NCI-H524 (cell line): ENCODE results near the gene TRPC4AP.

ENCODE experiments used
- DNase-seq, 2 experiments: peaks; one replicate each; lab custom pipeline; 2025; lab: John Stamatoyannopoulos, UW

TRPC4AP gene

DNA sequence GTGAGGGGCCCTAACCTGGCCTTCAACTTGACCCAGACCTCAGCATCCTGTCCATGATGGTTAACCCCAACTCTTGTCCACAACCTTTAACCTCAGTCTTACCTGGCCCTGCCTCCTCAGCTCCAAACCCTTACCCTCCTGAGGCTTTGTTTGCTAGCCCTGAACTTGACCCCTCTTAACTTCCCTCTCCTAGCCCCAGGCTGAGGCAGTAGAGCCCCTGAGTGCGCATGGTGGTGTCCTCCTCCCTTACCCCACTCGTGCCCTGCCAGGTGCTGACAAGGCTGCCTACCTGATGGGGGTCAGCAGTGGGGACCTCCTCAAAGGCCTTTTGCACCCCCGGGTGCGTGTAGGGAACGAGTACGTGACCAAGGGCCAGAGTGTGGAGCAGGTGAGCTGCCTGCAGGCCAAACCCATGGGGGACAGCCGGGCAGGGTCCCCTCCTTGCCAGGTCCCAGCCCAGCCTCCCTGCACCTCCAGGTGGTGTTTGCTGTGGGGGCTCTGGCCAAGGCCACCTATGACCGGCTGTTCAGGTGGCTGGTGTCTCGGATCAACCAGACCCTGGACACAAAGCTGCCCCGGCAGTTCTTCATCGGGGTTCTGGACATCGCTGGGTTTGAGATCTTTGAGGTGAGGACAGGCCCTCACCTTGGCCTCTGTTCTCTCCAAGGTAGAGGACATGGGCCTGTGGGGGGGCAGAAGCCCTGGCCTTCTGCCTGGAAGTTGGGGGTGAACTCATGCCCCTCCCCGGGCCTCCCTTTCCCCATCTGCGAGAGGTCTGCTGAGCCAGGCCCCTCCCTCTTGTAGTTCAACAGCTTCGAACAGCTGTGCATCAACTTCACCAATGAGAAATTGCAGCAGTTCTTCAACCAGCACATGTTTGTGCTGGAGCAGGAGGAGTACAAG lies 105.1 kb downstream of the TRPC4AP start:
- peak in 1 of 2 experiments; percentile 36 for DNase-seq

DNA sequence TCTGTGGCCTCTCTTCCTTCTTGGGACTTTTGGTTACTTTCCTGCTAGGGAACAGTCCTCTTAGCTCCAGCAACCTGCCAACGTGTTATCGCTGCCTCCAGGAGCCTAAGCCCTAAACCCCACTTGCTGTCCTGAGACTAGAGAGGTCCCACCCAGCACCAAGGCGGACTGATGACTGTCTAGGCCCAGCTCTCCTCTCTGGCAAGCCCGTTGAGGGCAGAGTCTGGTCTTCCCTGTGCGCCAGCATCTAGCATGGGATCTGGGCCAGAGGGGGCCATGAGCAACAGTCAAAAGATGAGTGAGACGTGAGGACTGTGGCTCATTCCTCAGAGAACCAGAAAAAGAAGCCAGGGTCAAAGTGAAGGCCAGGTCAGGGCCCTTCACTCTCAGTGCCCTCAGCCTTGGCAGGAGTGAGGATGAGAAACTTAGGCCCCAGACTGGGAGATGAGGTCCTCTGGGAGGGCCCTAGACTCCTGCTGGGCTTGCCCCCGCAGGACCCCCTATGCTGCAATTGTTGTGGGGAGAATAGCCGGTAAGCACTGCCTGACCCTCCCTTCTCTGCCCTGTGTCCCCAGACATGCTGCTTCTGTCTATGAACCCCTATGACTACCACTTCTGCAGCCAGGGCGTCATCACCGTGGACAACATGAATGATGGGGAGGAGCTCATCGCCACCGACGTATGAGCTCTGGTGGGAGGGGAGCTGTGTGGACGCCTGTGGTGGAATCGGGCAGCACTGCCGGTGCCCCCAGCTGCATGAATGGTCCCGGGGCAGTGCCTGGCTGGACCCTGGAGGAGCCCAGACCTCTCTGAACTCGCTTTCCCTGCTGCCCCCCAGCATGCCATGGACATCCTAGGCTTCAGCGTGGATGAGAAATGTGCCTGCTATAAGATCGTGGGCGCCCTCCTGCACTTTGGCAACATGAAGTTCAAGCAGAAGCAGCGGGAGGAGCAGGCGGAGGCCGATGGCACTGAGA lies 106.0 kb downstream of the TRPC4AP start:
- no peak for DNase-seq

DNA sequence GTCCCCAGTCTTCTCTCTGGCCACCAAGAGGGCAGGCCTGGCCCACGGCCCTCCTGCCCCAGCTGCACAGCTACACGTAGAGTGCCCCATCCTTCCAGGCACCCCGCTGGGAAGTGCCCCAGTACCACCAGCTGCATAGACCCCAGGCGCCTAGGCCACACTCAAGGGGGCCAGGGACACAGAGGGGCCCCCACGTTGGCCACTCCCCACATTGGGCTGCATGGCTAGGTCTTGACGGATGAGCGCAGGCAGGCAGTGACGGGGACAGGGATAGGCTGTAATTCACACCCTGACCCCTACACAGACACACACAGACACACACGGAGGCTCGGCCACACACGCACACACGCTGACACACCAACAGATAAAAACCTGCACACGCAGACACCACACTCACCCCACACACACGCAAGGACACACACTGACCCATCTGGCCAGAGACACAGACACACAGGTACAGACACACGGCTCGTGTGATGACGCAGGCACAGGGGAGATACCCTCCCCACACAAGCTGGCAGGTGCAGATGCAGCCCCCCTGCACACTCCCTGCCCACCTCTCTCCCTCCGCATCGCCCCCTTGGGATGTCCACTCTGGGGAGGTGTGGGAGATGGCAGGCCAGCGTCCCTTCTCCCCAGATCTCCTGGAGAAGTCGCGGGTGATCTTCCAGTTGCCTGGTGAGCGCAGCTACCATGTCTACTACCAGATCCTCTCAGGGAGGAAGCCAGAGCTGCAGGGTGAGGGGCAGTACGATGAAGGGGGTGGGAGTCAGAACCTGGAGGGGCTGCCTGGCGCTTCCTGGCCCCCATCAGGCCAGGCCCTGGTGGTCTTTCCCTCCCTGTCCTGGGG lies 106.9 kb downstream of the TRPC4AP start:
- DNase-seq = no peak

DNA sequence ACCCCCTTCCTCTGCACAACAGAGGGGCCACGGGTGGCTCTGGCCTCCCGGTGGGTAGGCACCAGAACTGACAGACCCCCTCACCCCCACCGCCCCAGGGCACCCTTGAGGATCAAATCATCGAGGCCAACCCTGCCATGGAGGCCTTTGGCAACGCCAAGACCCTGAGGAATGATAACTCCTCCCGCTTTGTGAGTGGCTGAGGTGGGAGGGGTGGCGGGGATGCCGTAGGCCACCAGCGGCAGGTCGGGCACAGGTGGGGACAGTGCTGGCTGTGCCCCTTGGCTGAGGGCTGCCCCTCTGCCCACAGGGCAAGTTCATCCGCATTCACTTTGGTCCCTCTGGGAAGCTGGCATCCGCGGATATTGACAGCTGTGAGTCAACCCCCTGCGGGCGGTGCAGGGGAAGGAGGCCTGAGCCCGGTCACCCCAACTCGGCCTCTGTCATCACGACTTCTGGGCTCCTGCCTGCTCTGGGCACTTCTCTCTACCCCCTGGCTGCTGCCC lies 107.8 kb downstream of the TRPC4AP start:
- DNase-seq = no peak

DNA sequence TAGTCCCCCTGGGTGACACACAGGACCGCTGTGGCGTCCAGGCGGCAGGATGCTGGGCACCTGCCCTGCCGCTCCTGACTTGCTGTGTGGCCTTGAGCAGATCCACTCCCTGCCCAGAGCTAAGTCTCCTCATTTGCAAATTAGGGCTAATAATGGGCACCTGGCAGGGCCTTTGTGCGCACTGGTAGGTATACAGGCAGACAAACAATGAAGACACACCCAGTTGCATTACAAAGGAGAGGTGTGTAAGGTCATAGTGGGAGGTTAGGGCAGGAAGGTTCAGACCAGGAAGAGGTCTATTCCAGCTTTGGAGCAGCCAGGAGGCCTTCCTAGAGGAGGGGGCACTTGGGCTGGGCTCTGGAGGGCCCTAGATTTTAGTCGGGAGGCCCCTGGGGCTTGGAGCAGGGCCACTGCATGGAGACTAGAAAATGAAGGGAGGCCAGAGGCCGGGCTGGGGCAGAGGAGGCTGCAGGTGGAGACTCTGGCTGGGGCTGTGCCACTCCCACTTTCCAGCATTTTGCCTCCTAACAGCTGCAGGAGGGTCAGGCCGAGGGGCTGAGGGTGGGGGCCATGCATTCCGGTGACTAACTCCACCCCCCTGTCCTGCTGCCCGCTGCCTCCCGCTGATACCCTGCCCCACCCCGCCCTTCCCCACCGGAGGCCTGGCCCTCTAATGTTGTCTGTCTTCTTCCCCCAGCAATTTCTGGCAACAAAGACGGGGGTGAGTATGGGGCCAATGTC lies 108.4 kb downstream of the TRPC4AP start:
- no peak for DNase-seq

DNA sequence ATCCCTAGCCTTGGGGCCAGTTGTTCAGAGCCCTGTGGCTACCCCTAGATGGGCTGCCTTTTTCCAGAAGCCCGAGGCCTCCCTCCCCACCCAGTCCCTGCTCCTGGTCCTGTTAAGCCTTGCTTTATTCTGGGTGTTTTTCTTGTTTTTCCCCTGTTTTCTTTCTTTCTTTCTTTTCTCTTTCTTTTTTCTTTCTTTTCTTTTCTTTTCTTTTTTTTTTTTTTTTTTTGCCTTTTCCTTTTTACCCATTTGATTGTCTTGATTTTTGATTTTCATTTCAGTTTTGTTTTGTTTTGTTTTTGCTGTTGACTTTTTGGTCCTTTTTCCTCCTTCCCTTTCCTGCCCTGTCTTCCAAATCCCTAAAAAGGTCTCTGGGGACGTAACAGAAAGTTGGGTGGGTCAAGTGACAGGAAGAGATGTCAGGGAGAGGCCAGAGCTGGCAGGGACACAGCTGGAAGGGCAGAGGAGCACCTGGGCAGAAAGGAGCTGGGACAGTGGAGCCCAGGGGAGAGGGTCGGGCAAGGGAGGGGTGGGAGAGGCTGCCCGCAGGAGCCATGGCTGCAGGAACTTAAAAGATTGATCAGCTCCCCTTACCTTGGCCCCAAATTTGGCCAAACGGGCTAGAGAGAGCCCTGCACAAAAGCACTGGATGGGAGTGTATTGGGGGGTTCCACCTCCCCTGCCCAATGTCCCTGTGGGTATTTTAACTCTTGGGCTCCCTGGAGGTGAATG lies 109.4 kb downstream of the TRPC4AP start:
- DNase-seq = no peak

DNA sequence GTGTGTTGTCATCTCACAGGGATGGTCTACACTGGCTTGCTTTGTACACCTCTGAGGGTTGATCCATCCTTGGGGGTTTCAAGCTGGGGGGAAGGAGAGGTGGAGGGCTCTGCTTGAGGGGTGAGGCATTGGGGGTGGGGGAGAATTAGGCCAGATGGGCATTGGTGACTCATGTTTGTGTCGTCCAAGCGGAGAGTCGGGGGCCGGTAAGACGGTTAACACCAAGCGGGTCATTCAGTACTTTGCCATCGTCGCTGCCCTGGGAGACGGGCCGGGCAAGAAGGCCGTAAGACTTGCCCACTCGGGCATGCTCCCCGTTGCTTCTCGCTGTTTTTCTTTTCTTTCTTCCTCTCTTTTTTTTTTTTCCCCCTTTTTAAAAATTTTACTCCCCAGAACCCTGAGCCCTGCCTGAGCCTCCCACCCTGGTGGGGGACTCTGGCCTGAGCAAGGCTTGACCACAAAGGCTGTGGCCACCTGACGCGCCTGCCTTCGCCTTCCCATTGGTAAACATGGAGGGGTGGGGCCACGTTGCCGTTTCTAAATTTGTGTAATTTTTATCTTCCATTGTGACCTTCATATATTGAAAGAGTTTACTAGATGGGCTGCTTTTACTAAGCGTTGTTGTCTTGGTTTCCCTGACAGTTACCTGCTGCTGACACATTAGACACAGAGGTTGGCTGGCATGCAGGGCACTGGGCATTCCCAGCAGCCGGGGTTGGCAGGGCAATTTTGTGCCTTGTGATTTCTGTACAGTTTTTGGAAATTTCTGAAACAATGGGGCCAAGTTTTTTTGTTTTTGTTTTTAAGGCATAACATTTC lies 110.1 kb downstream of the TRPC4AP start:
- DNase-seq = no peak

DNA sequence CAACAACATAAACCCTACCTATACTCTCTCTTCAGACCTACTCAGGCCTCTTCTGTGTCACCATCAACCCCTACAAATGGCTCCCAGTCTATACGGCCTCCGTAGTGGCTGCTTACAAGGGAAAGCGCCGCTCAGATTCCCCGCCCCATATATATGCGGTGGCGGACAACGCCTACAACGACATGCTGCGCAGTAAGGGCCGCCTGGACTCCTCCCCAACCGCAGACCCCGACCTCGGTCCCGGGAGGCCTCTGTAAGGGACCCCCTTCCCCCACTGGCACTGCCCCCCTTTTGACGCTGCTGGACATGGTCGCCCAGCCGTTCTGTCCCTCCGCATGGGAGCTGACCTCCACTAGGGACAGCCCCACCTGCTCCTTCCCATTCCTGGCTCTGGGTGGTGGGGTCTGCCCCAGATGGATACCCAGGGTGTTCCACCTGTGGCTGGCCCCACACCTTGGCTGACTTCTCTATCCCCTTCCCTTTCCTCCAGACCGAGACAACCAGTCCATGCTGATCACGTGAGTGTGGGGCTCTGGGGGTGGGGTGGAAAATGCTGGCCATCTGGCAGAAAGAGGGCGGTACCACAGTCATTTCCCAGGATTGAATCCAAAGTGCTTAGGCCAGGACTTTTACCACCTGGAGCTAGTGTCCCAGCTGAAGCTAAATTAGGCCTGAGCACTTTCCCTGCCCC lies 111.9 kb downstream of the TRPC4AP start:
- DNase-seq = peak; percentile 97

DNA sequence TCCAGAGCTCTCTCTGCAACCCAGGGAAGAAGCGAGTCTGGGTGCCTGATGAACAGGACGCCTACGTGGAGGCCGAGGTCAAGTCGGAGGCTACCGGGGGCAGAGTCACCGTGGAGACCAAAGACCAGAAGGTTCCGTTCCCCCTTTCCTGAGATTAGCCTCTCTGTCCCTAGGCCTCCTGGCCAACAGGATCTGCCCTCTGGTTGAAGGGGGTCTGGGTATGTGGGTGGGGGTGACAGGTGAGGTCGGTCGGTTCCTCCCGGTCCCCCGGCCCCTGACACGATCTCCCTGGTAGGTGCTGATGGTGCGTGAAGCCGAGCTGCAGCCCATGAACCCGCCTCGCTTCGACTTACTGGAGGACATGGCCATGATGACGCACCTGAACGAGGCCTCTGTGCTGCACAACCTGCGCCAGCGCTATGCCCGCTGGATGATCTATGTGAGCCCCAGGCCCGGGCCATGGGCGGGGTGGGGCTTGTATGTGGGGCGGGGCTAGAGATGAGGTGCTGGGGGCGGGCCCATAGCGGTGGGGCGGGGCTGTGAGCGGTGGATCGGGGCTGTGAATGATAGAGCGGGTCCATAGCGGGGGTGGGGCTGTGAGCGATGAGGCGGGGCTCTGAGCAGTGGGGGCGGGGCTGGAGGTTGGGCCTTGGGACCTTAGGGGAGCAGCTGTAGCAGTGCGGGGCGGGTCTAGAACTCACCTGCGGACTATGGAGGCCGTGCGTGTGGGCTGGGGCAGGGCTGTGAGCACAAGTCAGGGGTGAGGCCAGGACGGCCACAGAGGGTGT lies 113.0 kb downstream of the TRPC4AP start:
- DNase-seq = no peak

DNA sequence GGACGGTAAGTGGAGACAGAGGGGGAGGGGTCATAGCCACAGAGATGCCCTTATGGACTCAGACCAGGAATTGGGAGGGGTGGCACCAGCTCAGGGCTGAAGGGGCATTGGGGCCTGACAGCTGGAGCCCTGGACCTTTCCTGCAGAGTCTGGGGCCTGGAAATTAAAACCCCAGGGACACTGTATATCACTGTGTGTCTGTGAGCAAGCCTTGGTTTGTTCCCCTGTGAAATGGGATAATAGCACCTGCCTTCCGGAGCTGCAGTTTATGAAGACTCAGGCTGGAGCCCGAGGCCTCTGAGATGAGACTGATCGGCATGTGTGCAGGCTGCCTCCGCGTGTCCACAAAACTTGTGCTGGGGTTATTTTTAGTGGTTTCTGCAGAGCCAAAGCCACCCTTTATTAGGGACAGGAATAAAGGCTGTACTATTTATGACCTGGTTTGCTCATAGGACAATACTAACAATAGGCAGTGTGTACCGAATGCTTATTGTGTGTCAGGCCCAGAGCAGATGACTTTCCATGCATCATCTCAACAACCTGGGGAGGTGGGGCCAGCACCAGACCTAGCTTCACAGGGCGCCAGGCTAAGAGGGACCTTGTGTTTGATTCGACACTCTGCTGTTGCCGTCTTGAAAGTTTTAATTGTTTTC lies 114.4 kb downstream of the TRPC4AP start:
- no peak for DNase-seq

DNA sequence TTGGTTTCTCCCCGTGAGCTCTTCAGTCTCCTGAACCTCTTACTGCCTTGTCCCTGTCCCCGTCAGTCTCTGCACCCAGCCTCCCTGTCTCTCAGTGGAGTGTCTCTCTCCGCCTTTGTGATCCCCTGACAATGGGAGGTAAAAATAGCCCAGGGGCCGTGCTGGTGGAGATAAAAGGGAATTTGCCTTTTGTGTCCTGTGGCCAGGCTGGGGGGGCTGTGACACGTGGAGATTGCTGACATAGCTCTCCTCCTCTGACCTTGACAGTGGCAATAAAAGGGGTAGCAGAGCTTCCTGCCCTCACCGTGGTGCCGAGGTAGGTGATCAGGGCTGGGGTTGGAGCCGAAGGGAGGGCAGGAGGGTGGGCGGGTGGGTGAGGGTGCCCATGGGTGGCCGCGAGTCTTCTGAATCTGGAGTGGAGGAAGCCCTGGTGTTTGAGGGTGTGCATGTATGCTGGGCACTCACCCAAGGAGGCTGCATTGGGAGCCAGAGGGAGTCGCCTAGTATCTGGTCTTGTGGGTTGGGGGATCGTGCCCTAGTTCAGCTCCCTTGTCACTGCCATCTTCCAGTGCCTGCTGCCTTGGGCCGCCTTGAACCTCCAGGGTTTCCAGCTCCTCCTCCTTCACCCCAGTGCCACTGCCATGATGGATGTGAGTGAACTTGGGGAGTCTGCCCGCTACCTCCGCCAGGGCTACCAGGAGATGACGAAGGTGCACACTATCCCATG lies 115.1 kb downstream of the TRPC4AP start:
- no peak for DNase-seq

DNA sequence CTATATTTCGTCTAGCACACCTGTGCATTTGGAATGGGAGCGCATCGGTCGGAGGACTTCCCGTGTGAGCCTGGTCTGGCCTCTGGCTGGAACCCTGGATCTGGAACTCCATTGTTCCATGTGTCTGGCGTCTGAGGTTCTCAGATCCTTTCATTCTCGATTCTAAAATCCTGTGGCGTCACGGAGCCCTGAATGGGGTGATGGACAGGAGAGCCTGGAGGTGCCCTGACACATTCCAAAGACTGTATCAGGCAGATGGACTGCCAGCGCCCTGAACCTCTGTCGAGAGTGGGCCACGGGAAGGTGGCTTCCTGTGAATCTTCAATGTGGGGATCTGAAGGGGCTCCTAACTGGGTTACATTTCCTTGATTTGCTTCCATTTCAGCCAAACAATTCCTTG lies 116.3 kb downstream of the TRPC4AP start:
- DNase-seq = no peak

DNA sequence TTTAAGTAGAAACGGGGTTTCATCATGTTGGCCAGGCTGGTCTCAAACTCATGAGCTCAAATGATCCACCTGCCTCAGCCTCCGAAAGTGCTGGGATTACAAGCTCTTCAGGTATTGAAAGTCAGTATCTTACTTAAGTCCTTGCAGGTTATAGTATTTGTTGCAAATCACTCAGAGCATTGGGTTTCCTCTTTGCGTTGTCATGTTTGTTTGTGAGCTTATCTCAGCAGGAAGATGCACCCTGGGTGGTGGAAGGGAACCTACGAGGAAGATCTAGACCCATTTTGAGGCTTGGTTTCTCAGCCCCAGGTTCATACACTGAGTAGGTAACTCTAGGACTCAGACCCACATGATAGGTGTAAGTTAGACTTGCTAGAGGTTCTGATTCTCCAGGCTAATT lies 118.4 kb downstream of the TRPC4AP start:
- DNase-seq = no peak

DNA sequence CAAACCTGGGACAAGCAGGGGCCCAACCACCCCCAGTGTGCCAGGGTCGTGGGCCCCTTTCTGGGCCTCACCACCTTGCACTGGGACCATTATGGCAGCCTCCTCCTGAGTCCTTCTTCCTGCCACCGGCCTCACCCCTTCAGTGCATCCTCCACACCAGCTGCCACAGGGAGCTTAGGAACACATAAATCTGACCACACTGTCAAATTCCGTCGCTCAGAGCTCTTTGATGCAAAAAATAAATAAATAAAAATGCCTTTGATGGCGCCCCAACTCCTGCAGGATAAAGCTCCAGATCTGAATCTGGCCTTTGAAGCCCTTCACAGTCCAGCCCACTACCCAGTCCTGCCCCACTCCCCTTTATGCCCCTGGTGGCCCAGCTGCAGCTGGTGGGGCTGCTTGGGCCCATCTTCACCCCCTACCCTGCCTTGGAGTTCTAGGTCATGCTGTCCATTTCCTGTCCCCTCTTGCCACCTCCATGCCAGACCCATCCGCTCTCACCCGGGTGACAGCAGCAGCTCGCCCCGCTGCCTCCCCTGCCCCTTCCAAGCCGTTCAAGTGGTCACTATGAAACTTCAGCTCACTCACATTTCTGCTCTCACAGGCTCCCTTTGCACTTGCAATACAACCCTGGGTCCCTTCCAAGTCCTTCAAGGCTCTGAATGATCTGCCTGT lies 120.9 kb downstream of the TRPC4AP start:
- no peak for DNase-seq

DNA sequence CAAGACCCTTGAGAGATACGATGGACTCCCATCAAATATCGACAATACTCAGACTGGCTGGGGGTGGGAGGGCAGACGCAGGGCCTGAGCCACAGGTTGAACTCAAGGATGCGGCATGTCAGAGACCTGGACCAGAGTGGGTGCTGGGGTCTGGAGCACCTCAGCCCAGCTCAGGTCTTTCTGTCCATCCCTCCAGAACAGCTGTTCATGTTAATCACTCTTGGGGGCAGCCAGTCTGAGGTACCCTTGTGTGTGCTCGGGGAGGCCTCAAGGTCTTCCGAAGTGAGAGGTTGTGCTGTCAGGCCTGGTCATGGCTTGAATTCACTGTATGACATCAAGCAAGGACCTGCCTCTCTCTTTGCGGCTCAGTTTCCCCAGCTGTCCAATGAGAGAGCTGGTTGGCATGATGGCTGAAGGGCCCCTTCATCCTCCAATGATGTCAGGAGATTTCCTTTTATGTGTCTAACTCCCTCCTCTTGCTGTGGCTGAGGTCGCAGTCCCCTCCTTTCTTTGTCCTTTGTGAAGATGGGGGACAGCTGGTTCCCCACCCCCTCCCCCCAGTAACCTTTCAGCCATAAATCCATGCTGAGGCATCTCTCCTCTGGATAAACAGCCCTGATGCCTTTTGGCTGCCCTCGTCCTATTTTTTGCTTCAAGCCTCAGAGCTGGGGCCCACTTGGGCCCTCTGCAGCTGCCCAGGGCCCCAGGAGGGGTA lies 121.6 kb downstream of the TRPC4AP start:
- no peak for DNase-seq
